PC-3 (cell line): Measurements from ENCODE around the gene LRBA. TPM values are rescaled to one million over a fixed set of nuclear protein-coding genes. Genes with fewer than 3 reads are reported as not detected.

Experiments used
- ATAC-seq: fragments of 200-7000 bp; cut with Tn5 transposase; 2 replicates; pipeline ENCODE4 v1.9.1; 2020; ENCODE audit warnings: mild to moderate bottlenecking, moderate library complexity
- BruUV-seq: library from RNA; stranded (reverse); fragments of 400-500 nt; replicated peaks from 2 replicates; lab custom pipeline; 2021; lab: Mats Ljungman, UMichigan
- CTCF ChIA-PET: fragments of 300-600 bp; sonication (Branson Sonifier 250); formaldehyde crosslinking; loops from one replicate; lab custom pipeline; 2022; ENCODE audit warnings: antibody characterized with exemption; lab: Charles Lee
- POLR2A ChIA-PET: fragments of 300-600 bp; sonication (Branson Sonifier 250); formaldehyde crosslinking; loops from one replicate; lab custom pipeline; 2022; ENCODE audit warnings: antibody characterized with exemption; ENCODE audit not compliant: unreplicated experiment; lab: Charles Lee
- DNase-seq: peaks from one replicate; pipeline ENCODE4 v3.0.0-alpha.2; 2015
- H2AFZ ChIP-seq: fragments of 300-600 bp; sonication (generic); 2 replicates; pipeline ENCODE4 v1.6.0; 2016; ENCODE audit warnings: antibody characterized with exemption, low read length
- H3F3A ChIP-seq: fragments of 300-600 bp; sonication (generic); one replicate; pipeline ENCODE4 v1.6.0; 2017; ENCODE audit warnings: antibody characterized with exemption, low read length, control low read depth, mild to moderate bottlenecking; ENCODE audit not compliant: unreplicated experiment
- H3K27ac ChIP-seq: fragments of 300-600 bp; sonication (generic); 2 replicates; pipeline ENCODE4 v1.5.1; 2016; ENCODE audit warnings: mild to moderate bottlenecking, low read length
- H3K27me3 ChIP-seq: fragments of 300-600 bp; sonication (generic); 2 replicates; pipeline ENCODE4 v1.6.1; 2016; ENCODE audit warnings: low read length, mixed read lengths
- H3K36me3 ChIP-seq: fragments of 300-600 bp; sonication (generic); 2 replicates; pipeline ENCODE4 v1.6.1; 2016; ENCODE audit warnings: low read depth, mixed run types, low read length, mixed read lengths
- H3K4me1 ChIP-seq: fragments of 300-600 bp; sonication (generic); 2 replicates; pipeline ENCODE4 v1.5.1; 2016; ENCODE audit warnings: low read length; ENCODE audit not compliant: insufficient read depth
- H3K4me2 ChIP-seq: fragments of 300-600 bp; sonication (generic); 2 replicates; pipeline ENCODE4 v1.6.0; 2016; ENCODE audit warnings: low read length
- H3K4me3 ChIP-seq: fragments of 300-600 bp; sonication (generic); 2 replicates; pipeline ENCODE4 v1.5.1; 2016; ENCODE audit warnings: mild to moderate bottlenecking, low read length, mixed read lengths
- H3K79me2 ChIP-seq: fragments of 300-600 bp; sonication (generic); 2 replicates; pipeline ENCODE4 v1.6.1; 2017; ENCODE audit warnings: low read length, mixed read lengths
- H3K9ac ChIP-seq: fragments of 300-600 bp; sonication (generic); 2 replicates; pipeline ENCODE4 v1.6.0; 2016; ENCODE audit warnings: mild to moderate bottlenecking, low read length
- H3K9me2 ChIP-seq: fragments of 300-600 bp; sonication (generic); replicated peaks from 2 replicates; pipeline ENCODE4 v1.6.1; 2016; ENCODE audit warnings: mixed run types, low read length, mixed read lengths
- H3K9me3 ChIP-seq: fragments of 300-600 bp; sonication (generic); 2 replicates; pipeline ENCODE4 v1.6.1; 2016; ENCODE audit warnings: low read length, mixed read lengths
- H4K20me1 ChIP-seq: fragments of 300-600 bp; sonication (generic); 2 replicates; pipeline ENCODE4 v1.6.1; 2016; ENCODE audit warnings: low read length, mixed read lengths
- EZH2 ChIP-seq: fragments of 300-600 bp; sonication (generic); IDR thresholded peaks from one replicate; pipeline ENCODE4 v1.6.1; 2017; ENCODE audit warnings: antibody characterized with exemption, mild to moderate bottlenecking, low read length; ENCODE audit not compliant: unreplicated experiment
- EZH2phosphoT487 ChIP-seq: fragments of 300-600 bp; sonication (generic); IDR thresholded peaks from 2 replicates; pipeline ENCODE4 v1.6.1; 2018; ENCODE audit warnings: mild to moderate bottlenecking, antibody characterized with exemption, low read length, borderline replicate concordance
- intact Hi-C: fragments of 100-400 bp; cut with micrococcal nuclease; formaldehyde crosslinking; loops from 2 replicates; pipeline ENCODE4 v1.9.0; 2023
- total RNA-seq: library from RNA; depleted of rRNA; stranded (reverse); fragments of >200 nt; gene quantifications from 2 replicates; pipeline ENCODE4 v1.2.3, GENCODE V29; 2014
- TF ChIP-seq, protein P1 (sequence below): fragments of 300-600 bp; sonication (generic); conservative IDR thresholded peaks from 2 replicates; pipeline ENCODE4 v1.5.1; 2017; ENCODE audit warnings: antibody characterized with exemption, low read depth, mild to moderate bottlenecking, low read length

Gene LRBA
- total RNA-seq, 1 experiment from 2014 or later, result 40.8 TPM

DNA sequence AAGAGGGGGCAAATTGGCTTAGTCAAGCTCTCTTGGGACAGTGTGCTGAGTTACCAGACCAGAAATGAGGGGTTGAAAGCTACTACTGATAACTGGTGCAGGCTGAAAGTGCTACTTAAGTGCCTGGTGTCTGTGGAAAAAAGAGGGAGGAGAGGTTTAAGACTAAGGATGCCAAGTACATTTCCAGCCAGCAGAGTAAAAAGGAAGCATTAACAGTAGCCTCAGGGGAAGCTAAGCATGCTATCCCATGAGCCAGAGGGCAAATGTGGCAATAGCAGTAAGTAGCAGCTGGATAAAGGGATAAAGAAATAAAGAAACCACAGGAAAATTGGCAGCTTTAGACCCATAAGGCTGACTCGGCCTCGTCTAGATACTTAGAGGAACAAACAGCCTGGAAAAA, 629.5 kb downstream of the LRBA start:
- H3K79me2 ChIP-seq, result no peaks in the 10 kb centered on the region
- no TSS peak for BruUV-seq
- no peaks in the 10 kb centered on the region for H3K36me3 ChIP-seq
- no peak overlapping the region for H3K4me2 ChIP-seq
- POLR2A ChIA-PET, result no interaction called here
- TF ChIP-seq, protein P1, sequence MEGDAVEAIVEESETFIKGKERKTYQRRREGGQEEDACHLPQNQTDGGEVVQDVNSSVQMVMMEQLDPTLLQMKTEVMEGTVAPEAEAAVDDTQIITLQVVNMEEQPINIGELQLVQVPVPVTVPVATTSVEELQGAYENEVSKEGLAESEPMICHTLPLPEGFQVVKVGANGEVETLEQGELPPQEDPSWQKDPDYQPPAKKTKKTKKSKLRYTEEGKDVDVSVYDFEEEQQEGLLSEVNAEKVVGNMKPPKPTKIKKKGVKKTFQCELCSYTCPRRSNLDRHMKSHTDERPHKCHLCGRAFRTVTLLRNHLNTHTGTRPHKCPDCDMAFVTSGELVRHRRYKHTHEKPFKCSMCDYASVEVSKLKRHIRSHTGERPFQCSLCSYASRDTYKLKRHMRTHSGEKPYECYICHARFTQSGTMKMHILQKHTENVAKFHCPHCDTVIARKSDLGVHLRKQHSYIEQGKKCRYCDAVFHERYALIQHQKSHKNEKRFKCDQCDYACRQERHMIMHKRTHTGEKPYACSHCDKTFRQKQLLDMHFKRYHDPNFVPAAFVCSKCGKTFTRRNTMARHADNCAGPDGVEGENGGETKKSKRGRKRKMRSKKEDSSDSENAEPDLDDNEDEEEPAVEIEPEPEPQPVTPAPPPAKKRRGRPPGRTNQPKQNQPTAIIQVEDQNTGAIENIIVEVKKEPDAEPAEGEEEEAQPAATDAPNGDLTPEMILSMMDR, result no peak
- no peak for TF ChIP-seq EZH2phosphoT487
- no peak for TF ChIP-seq EZH2
- DNase-seq (peak; percentile 49), ATAC-seq (peak; percentile 49; the same call in 1 of the 2 replicates)
- H3F3A ChIP-seq, result no peaks in the 10 kb centered on the region
- CTCF ChIA-PET, result no interaction called here
- H3K27ac ChIP-seq, result no peak overlapping the region
- H3K27me3 ChIP-seq, result no peaks in the 10 kb centered on the region
- no peak overlapping the region for H2AFZ ChIP-seq
- no peak overlapping the region for H3K9ac ChIP-seq
- no peaks in the 10 kb centered on the region for H3K9me2 ChIP-seq
- no peaks in the 10 kb centered on the region for H4K20me1 ChIP-seq
- intact Hi-C loops, result no loop called here
- no peaks in the 10 kb centered on the region for H3K4me1 ChIP-seq
- H3K4me3 ChIP-seq, result no peak overlapping the region
- no peaks in the 10 kb centered on the region for H3K9me3 ChIP-seq

GRCh38 chr4:150384249-150384648, 630.8 kb downstream of the LRBA start:
- H3K27ac ChIP-seq, result no peak overlapping the region
- no peak overlapping the region for H3K4me3 ChIP-seq
- intact Hi-C loops, result no loop called here
- no peaks in the 10 kb centered on the region for H3K4me1 ChIP-seq
- POLR2A ChIA-PET, result no interaction called here
- H3K9me3 ChIP-seq, result no peaks in the 10 kb centered on the region
- no peaks in the 10 kb centered on the region for H3K9me2 ChIP-seq
- no peaks in the 10 kb centered on the region for H3F3A ChIP-seq
- CTCF ChIA-PET, result no interaction called here
- H3K9ac ChIP-seq, result no peak overlapping the region
- H3K27me3 ChIP-seq, result no peaks in the 10 kb centered on the region
- no peaks in the 10 kb centered on the region for H3K36me3 ChIP-seq
- no peak overlapping the region for H3K4me2 ChIP-seq
- no TSS peak for BruUV-seq
- DNase-seq (no peak), ATAC-seq (no peak)
- no peaks in the 10 kb centered on the region for H3K79me2 ChIP-seq
- no peak overlapping the region for H2AFZ ChIP-seq
- H4K20me1 ChIP-seq, result no peaks in the 10 kb centered on the region
- TF ChIP-seq, protein P1, result no peak

DNA sequence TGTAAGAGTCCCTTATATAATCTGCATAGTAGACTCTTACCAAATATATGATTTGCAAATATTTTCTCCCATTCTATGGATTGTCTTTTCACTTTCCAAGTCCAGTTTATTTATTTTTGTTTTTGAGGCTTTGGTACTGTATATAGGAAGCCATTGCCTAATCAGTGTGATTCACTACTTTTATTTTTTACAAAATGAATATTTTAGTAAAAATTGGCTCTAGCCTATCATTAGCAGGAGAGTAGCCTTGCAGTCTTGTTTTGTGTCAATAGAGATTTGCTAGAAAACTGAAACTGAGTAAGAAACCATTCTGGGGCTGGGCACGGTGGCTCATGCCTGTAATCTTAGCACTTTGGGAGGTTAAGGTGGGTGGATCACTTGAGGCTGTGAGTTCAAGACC, 633.1 kb downstream of the LRBA start:
- Histone ChIP-seq H3K4me2 (no peak overlapping the region), H3K36me3 (no peaks in the 10 kb centered on the region), H3K9ac (no peak overlapping the region), H4K20me1 (no peaks in the 10 kb centered on the region), H2AFZ (no peak overlapping the region), H3K79me2 (no peaks in the 10 kb centered on the region), H3K27ac (no peak overlapping the region), H3K9me2 (no peaks in the 10 kb centered on the region), H3K9me3 (no peaks in the 10 kb centered on the region), H3K4me1 (no peaks in the 10 kb centered on the region), H3K27me3 (no peaks in the 10 kb centered on the region), H3F3A (no peaks in the 10 kb centered on the region), H3K4me3 (no peak overlapping the region)
- ChIA-PET POLR2A (no interaction called here), CTCF (no interaction called here)
- ATAC-seq (no peak), DNase-seq (no peak)
- intact Hi-C loops, result no loop called here
- BruUV-seq, result no TSS peak
- TF ChIP-seq EZH2 (no peak), EZH2phosphoT487 (no peak)
- TF ChIP-seq, protein P1, result no peak
